GM15510 (cell line): Measurements from ENCODE around the gene ZDHHC18.
A peak's percentile ranks its signal among the peaks of the same experiment; 100 is the strongest.

ENCODE experiments used
- POLR2A ChIP-seq: IDR thresholded peaks from 3 replicates; pipeline ENCODE4 v1.6.1; 2011; ENCODE audit warnings: borderline replicate concordance; ENCODE audit not compliant: insufficient read length; ENCODE audit errors: extremely low read depth

The ZDHHC18 gene

DNA sequence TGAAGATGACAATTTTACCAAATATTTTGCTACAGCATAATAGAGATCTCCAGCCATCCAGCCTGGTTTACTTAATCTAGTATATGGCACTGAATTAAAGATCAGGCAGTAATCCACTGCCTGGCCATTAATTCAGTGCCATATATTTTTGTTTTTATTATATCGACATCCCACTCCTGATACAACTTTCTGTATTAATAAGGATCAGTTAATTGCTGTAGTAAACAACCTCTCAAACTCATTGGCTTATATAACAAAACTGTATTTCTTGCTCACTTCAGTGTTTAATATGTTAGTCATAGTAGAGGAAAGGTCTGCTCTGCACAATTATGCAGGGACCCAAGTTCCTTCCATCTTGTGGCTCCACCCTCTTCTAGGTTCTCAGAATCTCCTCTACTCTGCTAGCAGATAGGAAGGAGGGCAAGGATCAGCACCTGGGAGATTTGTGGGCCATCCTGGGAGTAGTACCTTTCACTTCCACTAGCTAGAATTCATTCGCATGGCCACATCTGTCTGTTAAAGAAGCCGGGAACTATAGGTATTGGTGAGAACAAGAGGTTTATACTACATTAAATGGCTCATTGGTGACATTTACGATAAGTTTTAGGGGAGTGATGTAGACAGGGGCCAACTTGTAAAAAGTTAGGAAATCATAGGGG lies 3.6 kb upstream of the ZDHHC18 start:
- TF ChIP-seq POLR2A: no peak

DNA sequence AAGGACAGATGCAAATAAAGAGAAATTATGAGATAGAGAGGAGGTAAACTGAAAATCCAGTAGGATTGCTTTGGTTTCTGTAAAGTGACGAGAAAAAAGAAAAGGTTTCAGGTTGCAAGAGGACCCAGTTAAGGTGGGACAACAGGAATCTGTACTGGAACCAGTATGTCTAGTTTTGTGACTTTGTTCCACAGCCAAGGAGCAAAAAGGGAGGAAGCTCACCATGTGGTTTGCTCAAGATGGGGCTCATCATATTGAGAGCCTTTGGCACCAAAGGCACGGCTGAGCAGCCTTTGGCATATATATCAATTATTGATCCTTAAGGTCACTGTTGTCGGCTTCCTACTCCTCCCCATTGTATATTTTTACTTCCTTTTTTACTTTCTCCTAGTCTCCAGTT lies 1.8 kb upstream of the ZDHHC18 start:
- TF ChIP-seq POLR2A: no peak

DNA sequence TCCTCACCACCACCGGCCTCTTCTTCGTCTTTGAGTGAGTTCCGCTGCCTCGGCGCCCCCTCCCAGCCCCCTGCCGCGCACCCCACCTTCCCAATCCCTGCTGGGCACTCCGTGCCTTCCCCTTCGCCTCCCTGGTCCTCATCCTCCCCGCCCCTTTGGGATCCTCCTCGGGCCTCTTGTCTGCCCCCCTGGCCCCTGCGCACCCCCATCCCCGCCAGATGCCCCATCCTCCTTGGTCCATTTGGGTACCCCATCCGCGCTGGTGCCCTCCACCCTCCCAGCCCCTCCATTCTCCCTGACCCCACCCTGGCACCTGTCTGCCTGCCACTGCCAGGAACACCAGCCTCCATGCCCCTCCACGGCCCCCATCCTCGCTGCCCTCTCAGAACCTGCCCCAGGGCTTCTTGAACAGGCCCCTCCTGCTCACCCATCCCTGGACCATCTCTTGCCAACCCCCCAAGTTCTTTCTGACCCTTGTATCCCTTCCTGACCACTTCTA lies 667 bp downstream of the ZDHHC18 start:
- TF ChIP-seq POLR2A: no peak

DNA sequence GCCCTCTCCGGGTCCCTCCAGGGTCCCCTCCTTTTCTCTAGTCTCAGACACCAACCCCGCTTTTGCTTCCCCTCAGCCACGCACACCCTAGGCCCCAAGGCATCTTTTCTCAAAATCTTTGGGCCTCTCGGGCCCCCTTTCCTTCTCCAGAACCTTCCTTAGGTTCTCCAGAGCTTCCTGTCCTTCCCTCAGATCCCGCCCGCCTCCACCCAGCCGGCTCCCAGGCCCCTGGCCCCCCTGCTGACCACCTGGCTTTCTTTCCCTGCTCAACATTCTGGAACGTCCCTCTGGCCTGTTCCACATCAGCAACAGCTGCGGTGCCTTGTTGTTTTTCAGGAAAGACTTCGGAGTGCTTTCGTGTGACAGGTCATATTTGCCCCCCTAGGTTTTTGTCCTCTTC lies 1.2 kb downstream of the ZDHHC18 start:
- no peak for TF ChIP-seq POLR2A

DNA sequence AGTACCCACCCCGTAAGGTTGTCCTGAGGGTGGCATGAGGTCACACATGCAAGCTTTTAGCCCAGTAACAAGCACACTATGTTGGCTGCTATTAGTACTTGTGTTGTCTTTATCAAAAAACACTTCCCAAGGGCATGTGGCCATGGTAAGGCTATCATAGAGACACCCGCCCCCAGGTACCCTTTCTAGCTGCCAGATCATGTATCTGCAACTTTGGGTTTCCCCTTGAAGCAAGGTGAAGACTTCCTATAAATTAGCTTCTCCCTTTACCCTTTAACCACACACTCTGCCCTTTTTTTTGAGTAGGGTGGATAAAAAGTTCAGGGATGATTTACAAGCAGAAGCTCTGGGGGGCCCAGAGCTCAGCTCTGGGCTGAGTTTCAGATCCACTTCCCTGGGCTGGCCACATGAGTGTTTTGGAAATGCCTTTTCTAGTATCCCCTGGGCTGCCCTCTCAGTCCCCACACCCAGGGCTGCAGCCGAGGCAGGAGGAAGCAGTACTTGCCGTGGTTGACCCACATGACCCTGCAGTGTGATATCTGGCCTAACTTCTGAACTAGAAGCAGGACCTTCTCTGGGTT lies 2.0 kb downstream of the ZDHHC18 start:
- no peak for TF ChIP-seq POLR2A

DNA sequence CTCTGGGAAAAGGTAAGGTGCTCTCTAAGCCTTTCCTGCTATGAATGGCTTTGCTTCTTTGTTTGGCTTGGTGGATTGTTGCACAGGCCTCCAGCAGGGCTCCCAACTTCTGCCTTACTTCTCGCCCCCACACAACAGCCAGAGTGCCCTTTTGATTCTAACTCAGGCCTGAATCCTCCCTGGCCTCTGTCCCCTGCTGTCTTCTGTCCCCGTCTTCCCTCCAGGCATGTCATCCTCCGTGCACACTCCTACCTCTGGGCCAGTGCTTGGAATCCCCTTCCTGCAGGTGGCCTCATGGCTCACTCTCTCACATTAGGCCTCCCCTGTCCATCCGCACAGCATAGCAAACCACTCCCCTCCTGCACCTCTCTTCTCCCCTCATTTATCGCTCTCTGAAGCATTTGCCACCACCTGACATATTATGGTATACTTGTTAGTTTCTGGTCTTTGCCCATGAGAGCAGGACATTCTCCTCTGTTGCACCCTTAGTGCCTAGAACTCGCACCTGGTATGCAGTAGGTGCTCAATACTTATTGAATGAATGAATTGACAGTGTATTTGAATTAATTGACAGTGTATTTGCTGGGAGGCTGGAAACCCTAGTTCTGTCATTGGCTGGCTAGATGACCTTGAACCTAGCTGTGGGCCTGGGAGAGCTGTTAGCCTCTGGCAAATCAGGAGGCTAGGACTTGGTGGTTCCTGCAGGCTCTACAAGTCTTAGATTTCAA lies 2.9 kb downstream of the ZDHHC18 start:
- TF ChIP-seq POLR2A: no peak

DNA sequence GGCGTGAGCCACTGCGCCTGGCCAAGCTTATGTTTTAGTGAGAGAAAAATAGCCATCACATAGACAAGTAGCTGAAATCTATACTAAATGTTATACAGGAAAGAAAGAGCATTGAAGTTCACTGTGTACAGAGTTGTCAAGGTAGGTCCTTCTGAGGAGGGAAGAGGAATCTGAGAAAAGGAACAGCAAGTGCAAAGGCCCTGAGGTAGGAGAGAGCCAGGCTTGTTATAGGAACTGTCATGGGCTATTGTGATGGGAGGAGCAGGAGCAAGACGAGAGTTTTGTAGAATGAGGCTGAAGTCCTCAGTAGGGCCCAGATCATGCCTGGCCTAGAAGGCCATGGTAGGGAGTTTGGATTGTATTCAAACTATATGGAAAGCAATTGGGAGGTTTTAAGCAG lies 4.6 kb downstream of the ZDHHC18 start:
- TF ChIP-seq POLR2A: no peak

DNA sequence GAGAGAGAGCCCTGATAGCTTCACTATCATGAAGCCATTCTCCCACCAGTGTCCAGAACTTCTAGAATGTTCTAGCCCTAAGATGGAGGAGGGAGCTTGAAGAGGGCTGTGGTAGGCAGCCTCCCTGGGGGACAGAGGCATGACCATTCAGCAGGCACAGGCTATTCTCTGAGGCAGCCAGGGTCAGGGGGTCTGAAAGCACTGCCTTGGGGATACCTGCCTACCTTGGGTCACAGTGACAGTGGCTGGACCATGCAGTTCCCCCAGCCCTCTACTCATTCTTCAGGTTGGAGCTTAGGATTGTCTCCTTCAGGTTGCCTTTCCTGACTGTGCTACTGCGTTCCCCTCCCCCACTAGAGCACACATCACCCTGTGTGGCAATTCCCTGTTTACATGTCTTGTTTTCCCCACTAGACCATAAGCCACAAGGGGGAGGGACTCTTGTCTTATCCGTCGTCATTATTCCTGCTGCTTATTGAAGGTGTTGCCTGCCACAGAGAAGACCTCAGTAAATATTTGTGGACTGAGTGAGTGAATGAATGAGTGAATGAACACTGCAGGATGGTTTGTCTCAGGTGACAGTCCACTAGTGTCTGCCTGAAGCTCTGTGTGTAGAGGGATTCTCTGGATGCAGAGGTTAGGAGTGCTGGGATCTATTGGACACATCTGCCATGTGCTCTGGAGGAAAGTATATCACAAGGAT lies 5.2 kb downstream of the ZDHHC18 start:
- no peak for TF ChIP-seq POLR2A

DNA sequence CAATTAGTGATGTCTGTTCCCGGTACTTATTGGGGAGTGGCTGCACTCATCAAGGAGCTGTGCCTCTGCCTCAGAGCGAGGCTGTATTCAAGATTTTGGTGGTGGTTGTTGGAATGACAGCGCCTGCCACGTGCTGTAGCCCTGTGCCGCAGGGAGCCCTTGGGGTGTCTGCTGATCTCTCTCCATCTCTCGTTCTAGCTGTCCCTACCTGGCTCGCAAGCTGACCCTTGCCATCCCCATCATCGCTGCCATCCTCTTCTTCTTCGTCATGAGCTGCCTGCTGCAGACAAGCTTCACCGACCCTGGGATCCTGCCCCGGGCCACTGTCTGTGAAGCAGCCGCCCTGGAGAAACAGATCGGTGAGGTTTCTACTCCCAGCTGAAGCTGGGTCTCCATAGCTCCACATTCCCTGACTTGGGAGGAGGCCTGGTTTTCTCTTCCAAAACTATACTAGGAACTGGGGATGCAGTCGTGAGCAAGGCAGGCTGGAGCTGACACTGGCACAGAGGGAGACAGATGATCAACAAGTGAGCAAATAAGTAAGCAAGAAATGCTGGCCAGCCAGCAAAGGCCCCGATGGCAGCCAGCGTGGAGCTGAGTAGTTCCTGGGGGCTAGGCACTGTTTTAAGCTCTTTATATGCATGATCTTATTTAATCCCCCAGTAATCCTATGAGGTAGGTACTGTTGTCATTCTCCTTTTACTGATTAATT lies 5.9 kb downstream of the ZDHHC18 start:
- no peak for TF ChIP-seq POLR2A

DNA sequence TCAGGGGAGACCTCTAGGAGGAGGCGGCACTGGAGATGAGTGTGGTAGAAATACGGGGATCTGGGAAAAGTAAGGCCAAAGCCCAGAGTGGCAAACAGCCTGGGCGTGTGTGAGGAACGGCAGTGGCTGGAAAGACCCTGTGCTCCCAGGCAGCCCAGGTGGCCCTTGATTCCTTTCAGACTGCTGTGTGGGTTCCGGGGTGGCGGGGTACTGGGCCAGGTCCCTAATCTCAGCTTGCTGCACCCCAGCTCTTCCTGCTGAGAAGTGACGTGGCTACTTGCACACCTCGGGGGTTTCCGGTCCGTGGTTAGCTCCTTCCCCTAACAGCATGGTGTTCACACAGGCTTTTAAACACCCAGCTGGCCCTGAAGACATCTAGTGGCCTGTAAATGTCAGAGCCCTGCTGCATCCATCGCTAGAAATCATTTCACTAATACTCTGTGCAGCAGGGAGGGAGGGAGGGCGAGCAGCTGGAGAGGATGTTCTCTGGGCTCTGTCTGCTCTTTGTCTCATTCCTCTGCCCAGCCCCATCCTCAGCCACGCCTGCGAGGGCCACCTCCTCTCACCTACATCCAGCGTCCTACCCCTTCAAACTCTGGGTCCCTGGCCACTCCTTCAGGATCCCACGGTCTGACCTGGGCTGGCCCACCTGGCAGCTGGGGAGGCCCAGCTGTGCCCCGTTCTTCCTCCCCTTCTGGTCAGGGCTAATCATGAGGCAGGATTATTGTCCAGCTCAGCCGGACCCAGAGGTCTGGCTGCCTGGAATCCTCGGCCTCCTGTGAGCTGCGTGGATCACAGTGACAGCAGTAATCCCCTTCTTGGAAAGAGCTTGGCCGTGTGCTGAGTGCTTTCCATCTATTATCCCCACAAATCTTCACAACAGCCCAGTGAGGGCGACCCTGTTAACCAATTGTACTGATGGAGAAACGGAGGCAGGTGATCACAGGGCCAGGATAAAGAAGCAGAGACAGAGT lies 7.2 kb downstream of the ZDHHC18 start:
- peak; percentile 65 for TF ChIP-seq POLR2A

DNA sequence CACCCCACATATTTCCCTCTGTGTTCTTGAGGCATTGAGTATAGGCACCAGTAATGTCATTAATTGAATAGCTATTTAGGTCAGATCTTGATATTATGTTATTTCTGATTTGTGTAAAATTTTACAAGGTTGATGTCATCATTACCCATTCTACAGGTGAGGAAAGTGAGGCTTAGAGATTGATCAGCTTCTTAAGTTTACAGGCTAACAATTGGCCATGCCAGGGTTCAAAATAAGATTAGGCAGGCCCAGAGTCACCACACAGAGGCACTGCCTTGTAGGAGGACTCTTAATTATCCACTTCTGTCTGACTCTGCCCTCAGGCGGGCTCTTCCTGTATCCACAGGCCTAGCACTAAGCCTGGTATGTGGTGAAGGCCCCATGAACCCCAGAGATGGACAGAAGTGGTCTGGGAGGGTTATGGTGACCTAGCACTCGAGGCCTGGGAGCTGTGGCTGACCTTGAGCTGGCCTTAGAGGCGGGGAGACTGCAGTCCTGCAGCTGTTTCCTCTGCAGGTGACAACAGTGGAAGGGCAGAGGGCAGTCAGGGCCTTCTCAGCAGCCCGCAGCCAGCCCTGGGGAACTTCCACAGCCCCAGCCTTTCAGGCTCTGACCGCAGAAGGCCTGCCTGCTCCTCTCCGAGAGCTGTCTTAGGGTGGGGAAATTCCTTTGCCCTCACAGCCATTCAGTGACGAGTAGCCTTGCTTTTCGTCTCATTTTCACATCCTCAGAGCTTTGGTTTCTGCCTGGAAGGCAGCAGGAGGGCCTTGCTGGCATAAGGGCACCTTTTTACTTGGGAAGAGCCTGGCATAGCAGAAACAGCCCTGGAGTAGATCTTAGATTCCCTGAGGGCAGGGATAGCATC lies 12.2 kb downstream of the ZDHHC18 start:
- no peak for TF ChIP-seq POLR2A

DNA sequence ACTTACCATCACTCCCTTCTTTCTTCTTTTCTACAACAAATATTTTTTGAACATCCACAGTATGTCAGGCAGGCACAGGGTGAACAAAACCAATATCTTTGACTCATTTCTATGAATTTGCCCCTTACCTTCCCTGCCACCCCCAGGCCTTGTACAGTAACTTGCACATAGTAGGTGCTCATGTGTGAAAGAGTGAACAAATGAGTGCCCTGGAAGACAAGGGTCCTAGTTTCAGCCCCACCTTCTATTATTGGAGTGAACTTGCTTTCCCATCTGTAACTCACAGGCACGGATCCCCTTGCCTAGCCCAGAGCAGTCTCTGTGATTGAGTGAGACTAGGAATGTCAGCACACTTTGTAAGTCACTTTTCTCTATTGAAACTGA lies 12.8 kb downstream of the ZDHHC18 start:
- no peak for TF ChIP-seq POLR2A

DNA sequence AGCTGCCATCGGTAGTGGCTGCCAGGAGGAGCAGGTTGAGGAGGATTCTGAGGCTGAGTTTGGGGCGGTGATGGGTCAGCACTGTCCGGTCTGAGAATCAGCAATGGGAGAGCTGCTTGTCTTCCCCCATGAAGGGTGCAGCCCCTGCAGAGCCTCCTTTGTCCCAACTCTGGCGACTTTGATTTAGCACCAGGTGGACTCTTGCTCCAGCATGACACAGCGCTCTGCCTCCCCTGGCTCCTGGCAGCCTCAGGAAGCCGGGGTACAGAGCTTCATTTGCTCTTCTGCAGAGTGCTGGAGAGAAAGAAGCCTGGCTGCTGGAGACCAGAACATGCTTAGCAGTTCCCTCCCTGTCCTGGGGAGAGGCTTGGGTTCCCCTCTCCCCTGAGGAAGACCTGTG lies 13.3 kb downstream of the ZDHHC18 start:
- TF ChIP-seq POLR2A: no peak
